ENCODE measurements around the gene ADD1.
A peak's percentile ranks its signal among the peaks of the same experiment; 100 is the strongest.

ADD1 gene

DNA sequence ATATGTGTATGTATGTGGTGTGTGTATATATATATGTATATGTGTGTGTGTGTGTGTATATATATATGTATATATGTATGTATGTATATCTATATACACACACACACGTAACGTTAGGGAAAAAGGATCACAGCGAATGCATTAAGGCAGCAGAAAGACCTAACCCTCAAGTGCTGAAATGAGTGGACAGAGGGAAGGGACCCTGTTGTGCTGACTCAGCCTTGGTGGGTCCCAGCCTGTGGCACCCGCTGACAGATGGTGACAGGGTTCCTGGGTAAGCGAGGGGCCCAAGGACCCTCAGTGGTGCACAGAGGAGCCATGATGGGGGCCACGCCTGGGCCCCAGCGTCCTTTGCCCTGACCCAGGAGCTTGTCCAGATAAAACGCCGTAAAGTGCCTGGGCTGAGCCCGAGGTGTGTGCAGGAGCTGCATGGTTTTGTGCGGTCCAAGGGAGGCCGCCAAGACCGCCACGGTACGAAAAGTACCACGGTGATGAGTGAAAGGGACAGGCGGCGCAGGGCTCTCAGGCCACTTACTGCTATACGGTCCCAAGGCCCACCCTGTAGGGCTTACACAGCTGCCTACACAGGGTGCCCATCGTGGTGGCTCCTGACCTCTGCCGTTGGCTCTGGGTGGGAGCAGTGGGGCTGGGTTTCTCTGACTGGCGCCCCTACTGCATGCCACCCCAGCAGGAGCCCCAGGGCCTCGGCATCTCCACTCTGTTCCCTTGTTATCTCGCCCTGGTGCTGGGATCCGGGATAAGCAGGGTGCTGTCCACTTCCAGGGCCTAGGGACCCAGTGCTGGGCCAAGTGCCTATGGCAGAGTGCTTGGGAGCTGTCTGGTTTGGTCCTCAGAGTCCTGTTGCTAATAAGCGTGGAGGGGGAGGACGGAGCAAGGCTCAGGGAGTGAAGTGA, 40.8 kb upstream of the ADD1 start:
- Histone ChIP-seq H3K4me3 (no peak overlapping the region), H3K27ac (peak overlapping the region in 1 of 2 donors; percentile 81)
- no peak for DNase-seq (ENCODE audit: low spot score)
- TF ChIP-seq, protein P1, sequence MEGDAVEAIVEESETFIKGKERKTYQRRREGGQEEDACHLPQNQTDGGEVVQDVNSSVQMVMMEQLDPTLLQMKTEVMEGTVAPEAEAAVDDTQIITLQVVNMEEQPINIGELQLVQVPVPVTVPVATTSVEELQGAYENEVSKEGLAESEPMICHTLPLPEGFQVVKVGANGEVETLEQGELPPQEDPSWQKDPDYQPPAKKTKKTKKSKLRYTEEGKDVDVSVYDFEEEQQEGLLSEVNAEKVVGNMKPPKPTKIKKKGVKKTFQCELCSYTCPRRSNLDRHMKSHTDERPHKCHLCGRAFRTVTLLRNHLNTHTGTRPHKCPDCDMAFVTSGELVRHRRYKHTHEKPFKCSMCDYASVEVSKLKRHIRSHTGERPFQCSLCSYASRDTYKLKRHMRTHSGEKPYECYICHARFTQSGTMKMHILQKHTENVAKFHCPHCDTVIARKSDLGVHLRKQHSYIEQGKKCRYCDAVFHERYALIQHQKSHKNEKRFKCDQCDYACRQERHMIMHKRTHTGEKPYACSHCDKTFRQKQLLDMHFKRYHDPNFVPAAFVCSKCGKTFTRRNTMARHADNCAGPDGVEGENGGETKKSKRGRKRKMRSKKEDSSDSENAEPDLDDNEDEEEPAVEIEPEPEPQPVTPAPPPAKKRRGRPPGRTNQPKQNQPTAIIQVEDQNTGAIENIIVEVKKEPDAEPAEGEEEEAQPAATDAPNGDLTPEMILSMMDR (IDR thresholded peaks at IDR 0.05), result no peak

DNA sequence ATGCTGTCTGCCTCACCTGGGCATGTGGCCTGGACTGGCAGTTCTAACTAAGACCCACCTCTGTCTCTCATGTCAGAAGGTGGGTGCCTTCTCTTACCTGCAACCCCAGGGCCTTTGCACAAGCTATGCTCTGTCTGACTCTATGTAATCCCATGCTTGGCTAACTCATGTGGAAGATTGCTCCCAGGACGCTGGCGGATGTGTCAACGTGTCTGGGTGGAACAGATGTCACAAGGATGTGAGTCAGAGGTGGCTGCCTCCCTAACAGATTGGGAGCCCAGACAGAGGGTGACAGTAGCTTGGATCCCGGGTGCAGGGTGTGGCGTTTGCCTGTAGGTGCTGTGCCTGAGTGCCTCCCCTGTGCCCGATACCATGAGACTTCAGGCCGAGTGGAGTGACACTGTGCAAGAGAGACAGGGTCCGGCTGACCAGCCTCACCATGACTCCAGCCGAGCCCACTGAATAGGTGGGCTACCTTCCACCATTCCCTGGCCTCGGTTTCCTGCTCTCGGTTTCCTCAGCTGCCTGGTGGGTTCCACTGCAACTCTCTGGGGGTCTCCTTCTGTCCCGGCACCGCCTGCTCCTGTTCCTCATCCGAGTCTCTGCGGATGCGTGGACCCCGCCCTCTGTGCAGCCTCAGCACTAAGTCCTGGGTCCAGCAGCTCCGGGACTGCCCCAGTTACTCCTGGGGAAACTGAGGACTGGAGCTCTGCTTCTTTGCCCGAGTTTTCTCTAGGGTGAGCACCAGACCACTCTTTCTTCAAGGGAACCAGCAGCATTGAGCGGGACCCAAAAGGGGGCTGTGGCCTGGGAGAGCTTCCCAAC, 39.8 kb upstream of the ADD1 start:
- Histone ChIP-seq H3K4me3 (no peak overlapping the region), H3K27ac (peak overlapping the region in 1 of 2 donors; percentile 81)
- DNase-seq (ENCODE audit: low spot score), result no peak
- TF ChIP-seq, protein P1 (IDR thresholded peaks at IDR 0.05), result no peak

DNA sequence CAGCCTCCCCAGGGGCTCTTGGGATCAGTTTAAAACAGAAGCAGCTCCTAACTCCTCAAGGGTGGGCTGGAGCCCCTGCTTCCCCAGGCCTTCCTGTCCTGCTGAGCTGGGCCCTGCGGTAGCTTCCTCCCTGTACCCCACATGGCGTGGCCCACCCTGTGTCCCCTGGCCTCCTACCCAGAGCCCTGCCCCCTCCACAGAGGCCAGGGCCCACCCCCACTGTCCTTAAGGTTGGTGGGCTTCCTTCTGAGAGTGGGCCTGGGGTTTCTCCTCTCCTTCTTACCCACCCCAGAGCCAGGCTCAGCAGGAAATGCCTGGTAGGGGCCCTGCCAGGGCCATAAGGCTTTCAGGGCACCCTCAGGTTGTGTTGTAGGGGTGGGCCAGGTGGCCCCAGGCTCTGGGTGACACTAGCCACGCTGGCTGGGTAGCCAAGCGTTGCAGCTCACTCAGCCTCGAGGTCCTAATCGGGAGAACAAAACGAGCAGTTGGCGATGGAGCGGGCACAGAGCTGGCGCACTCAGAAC, 39.1 kb upstream of the ADD1 start:
- DNase-seq (ENCODE audit: low spot score), result no peak

DNA sequence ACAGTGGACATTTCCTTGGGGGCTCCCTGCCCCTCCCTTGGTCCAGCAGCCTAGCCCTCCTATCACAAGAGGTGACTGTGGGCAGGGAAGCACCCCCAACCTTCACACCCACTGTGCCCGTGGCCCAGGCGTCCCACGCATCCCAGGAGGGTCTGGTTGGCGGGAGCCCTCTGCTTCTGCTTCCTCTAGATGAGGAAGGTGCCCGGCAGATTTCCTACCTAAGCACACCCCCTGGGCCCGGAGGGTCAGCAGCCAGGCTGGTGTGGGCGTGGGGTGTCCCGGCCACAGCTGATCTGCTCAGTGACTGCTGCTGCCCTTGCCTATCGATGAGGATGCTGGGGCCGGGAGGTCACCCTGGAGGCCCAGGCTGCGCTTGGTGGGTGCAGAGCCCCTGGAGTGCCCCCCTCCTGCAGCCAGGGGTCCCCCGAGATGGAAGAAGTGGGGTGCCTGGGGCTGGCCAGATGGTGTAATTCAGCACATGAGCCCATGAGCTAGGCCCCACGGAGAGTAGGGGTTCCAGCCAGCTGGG, 38.6 kb upstream of the ADD1 start:
- DNase-seq (ENCODE audit: low spot score), result no peak
- Histone ChIP-seq H3K27ac (peak overlapping the region in 1 of 2 donors; percentile 81), H3K4me3 (peak overlapping the region; percentile 19)
- TF ChIP-seq, protein P1 (IDR thresholded peaks at IDR 0.05), result no peak

More for the DNA sequence above, 39.1 kb upstream of the ADD1 start:
- peak overlapping the region in 1 of 2 donors; percentile 81 for H3K27ac ChIP-seq
- H3K4me3 ChIP-seq, result no peak overlapping the region
- TF ChIP-seq, protein P1 (IDR thresholded peaks at IDR 0.05), result no peak

DNA sequence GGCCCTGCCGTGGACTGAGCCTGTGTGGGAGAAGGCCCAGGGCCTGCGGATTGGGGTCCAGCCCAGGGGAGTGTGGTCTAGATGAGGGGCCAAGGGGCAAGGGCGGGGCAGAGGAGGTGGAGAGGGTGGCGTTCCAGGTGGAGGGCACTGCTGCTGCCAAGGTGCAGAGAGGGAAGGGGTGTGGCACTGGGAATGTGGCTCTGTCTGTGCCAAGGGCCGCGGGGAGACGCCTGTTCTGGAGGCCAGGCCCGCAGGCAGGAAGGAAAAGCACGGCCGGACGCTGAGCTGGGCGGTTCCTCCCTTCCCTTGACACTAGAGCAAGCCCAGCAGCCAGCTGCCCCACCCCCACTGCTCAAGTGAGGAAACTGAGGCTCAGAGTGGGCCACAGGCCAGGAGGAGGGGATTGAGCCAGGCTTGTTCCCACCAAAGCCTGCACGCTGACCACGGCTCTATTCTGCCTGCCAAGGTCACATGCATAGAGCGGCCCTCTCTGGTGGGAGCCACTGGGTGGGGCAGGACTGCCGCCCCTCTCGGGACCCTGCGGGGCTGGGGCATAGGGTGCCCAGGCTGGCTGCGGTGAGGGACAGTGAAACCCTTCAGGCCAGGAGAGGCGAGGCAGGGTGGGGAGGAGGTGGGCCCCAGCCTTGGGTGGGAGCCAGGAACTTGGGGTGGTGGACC, 37.8 kb upstream of the ADD1 start:
- TF ChIP-seq, protein P1 (IDR thresholded peaks at IDR 0.05), result no peak
- DNase-seq (ENCODE audit: low spot score), result no peak
- Histone ChIP-seq H3K4me3 (peak overlapping the region; percentile 19), H3K27ac (peak overlapping the region; percentile 5 to 81)
